ENCODE results near the gene BSG. TPM values are rescaled to one million over a fixed set of nuclear protein-coding genes. Genes with fewer than 3 reads are reported as not detected.
"Not testable (repeated sequence)": the region's sequence is repeated elsewhere in the genome, so short reads cannot be mapped to it uniquely, and the experiment has no call there.

Gene BSG
- total and polyA plus RNA-seq, 2 experiments from 2014 or later: 545 to 1,282 TPM

GRCh38 chr19:604355-604754, 32.0 kb downstream of the BSG start:
- Histone ChIP-seq H3K4me3 (no peak overlapping the region), H3K79me2 (no peaks in the 10 kb centered on the region), H4K20me1 (ENCODE audit: insufficient read depth, poor library complexity, severe bottlenecking) (no peaks in the 10 kb centered on the region), H2AFZ (no peak overlapping the region), H3K9me3 (ENCODE audit: low read depth) (no peaks in the 10 kb centered on the region), H3K4me1 (ENCODE audit: insufficient read depth) (no peaks in the 10 kb centered on the region), H3K27ac (no peak overlapping the region), H3K27me3 (no peaks in the 10 kb centered on the region), H3K4me2 (no peak overlapping the region), H3K36me3 (replicated peaks; ENCODE audit: insufficient read depth, low read depth) (no peaks in the 10 kb centered on the region), H3K9me2 (replicated peaks; ENCODE audit: insufficient read depth) (no peaks in the 10 kb centered on the region)
- WGBS (ENCODE audit: low lambda C conversion rate, missing lambda C conversion rate): 95% methylated on average over 4 of the region's 11 CpGs
- TF ChIP-seq EZH2phosphoT487 (IDR thresholded peaks at IDR 0.05; ENCODE audit: low read depth, severe bottlenecking, unreplicated experiment): no peak
- TF ChIP-seq, protein P1, sequence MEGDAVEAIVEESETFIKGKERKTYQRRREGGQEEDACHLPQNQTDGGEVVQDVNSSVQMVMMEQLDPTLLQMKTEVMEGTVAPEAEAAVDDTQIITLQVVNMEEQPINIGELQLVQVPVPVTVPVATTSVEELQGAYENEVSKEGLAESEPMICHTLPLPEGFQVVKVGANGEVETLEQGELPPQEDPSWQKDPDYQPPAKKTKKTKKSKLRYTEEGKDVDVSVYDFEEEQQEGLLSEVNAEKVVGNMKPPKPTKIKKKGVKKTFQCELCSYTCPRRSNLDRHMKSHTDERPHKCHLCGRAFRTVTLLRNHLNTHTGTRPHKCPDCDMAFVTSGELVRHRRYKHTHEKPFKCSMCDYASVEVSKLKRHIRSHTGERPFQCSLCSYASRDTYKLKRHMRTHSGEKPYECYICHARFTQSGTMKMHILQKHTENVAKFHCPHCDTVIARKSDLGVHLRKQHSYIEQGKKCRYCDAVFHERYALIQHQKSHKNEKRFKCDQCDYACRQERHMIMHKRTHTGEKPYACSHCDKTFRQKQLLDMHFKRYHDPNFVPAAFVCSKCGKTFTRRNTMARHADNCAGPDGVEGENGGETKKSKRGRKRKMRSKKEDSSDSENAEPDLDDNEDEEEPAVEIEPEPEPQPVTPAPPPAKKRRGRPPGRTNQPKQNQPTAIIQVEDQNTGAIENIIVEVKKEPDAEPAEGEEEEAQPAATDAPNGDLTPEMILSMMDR (IDR thresholded peaks at IDR 0.05; ENCODE audit: poor library complexity): no peak
- no peak for TF ChIP-seq EZH2 (IDR thresholded peaks at IDR 0.05; ENCODE audit: borderline replicate concordance)
- DNase-seq (ENCODE audit: low spot score): no peak

DNA sequence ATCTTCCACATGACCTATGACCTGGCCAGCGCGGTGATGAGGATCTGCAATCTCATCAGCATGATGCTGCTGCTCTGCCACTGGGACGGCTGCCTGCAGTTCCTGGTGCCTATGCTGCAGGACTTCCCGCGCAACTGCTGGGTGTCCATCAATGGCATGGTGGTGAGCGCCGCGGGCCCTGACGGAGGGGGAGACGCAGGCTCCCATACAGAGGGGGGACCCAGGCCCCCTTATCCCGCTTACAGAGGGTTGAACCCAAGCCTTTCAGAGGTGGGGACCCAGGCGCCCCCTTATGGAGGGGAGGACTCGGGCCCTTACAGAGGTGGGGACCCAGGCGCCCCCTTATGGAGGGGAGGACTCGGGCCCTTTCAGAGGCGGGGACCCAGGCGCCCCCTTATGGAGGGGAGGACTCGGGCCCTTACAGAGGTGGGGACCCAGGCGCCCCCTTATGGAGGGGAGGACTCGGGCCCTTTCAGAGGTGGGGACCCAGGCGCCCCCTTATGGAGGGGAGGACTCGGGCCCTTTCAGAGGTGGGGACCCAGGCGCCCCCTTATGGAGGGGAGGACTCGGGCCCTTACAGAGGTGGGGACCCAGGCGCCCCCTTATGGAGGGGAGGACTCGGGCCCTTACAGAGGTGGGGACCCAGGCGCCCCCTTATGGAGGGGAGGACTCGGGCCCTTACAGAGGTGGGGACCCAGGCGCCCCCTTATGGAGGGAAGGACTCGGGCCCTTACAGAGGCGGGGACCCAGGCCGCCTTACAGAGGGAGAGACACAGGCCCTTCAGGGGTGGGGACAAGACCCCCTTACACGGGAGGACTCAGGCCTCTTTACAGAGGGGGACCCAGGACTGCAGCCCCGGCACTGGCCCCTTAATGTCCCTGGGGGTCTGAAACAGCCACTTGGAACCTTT, 32.9 kb downstream of the BSG start:
- WGBS (ENCODE audit: low lambda C conversion rate, missing lambda C conversion rate): 99% methylated on average over 14 of the region's 34 CpGs
- not testable (repeated sequence) for H3K4me2 ChIP-seq; H4K20me1 ChIP-seq (ENCODE audit: insufficient read depth, poor library complexity, severe bottlenecking); H3K9me3 ChIP-seq (ENCODE audit: low read depth); H3K79me2 ChIP-seq; DNase-seq (ENCODE audit: low spot score); H2AFZ ChIP-seq; H3K4me1 ChIP-seq (ENCODE audit: insufficient read depth); H3K9me2 ChIP-seq (replicated peaks; ENCODE audit: insufficient read depth); H3K4me3 ChIP-seq; H3K36me3 ChIP-seq (replicated peaks; ENCODE audit: insufficient read depth, low read depth); H3K27me3 ChIP-seq; H3K27ac ChIP-seq

- H4K20me1 ChIP-seq (ENCODE audit: insufficient read depth, poor library complexity, severe bottlenecking): no peaks in the 10 kb centered on the region
- H3K9me2 ChIP-seq (replicated peaks; ENCODE audit: insufficient read depth): no peaks in the 10 kb centered on the region
- no peak overlapping the region for H3K4me2 ChIP-seq
- H3K27me3 ChIP-seq: no peaks in the 10 kb centered on the region
- no peak overlapping the region for H2AFZ ChIP-seq
- no peak overlapping the region for H3K4me3 ChIP-seq
- no peak for DNase-seq (ENCODE audit: low spot score)
- WGBS (ENCODE audit: low lambda C conversion rate, missing lambda C conversion rate): 93% methylated on average over 30 of the region's 30 CpGs
- no peak overlapping the region for H3K27ac ChIP-seq
- H3K36me3 ChIP-seq (replicated peaks; ENCODE audit: insufficient read depth, low read depth): no peaks in the 10 kb centered on the region
- H3K79me2 ChIP-seq: no peaks in the 10 kb centered on the region
- no peaks in the 10 kb centered on the region for H3K4me1 ChIP-seq (ENCODE audit: insufficient read depth)
- no peak for TF ChIP-seq EZH2 (IDR thresholded peaks at IDR 0.05; ENCODE audit: borderline replicate concordance)
- TF ChIP-seq EZH2phosphoT487 (IDR thresholded peaks at IDR 0.05; ENCODE audit: low read depth, severe bottlenecking, unreplicated experiment): no peak
- TF ChIP-seq, protein P1 (IDR thresholded peaks at IDR 0.05; ENCODE audit: poor library complexity): no peak
- H3K9me3 ChIP-seq (ENCODE audit: low read depth): no peaks in the 10 kb centered on the region
Observed at GRCh38 chr19:607301-608154, 35.1 kb downstream of the BSG start.

Data from hepatocyte (in vitro differentiated cells).